Measurements from ENCODE around the gene PALLD.

DNA sequence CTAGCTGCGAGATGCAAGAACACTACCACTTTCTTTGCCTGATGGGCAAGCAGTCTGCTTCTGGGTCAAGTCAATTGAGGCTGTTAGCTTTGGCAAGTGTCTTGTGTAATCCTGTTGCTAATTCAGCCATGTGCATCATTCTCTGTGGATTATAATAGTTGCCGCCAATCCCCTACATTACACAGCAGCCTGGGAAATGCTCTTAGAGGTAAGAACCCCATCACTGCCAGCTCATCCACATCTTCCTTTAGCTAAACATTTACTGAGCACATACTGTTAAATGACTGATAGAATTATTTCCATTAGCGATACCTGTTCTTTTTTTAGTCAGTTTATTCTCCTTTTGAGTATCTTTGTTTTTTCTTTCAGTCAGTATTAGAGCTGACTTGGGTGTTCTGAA, 397.0 kb downstream of the PALLD start:
- TF ChIP-seq CTCF (IDR thresholded peaks at IDR 0.05) (no peak), POLR2AphosphoS5 (IDR thresholded peaks at IDR 0.05) (peak in 1 of 2 donors; percentile 40), POLR2A (IDR thresholded peaks at IDR 0.05; ENCODE audit: low read depth) (no peak), EP300 (IDR thresholded peaks at IDR 0.05) (no peak)
